Activated T-helper 1 cell treated with anti-CD3 and anti-CD28 coated beads, Interleukin-2, amount 50 U/mL, for 16 hours (primary cell): ENCODE results near the gene KRTAP8-1.

Source experiments
- DNase-seq, 2 donors: peaks; one replicate each; pipeline ENCODE4 v3.0.0-alpha.2; 2020; ENCODE audit warnings: low read depth in 1 of 2, low spot score in 1 of 2

KRTAP8-1 gene

GRCh38 chr21:30813174-30813573 is at the start of gene KRTAP8-1:
Gene KRTAP8-1, minus strand, starts transcription at chr21:30813274. Its CDS starts 54 bp downstream, at chr21:30813220.
- DNase-seq = no peak

GRCh38 chr21:30847627-30848500 is 34.8 kb upstream of the KRTAP8-1 start:
- no peak for DNase-seq

- DNase-seq = no peak
Observed at GRCh38 chr21:30842990-30843389, 29.9 kb upstream of the KRTAP8-1 start.

GRCh38 chr21:30839304-30839703 is 26.2 kb upstream of the KRTAP8-1 start:
- no peak for DNase-seq

- no peak for DNase-seq
Observed at GRCh38 chr21:30838536-30838935, 25.5 kb upstream of the KRTAP8-1 start.

- DNase-seq = no peak
Observed at GRCh38 chr21:30831194-30831765, 18.2 kb upstream of the KRTAP8-1 start.

- DNase-seq = no peak
Observed at GRCh38 chr21:30829659-30830058, 16.6 kb upstream of the KRTAP8-1 start, which contains the start of gene KRTAP7-1. Gene KRTAP7-1, minus strand, starts transcription at chr21:30829759. Its CDS starts 61 bp downstream, at chr21:30829698.

GRCh38 chr21:30818837-30819610 is 6.0 kb upstream of the KRTAP8-1 start:
- no peak for DNase-seq

GRCh38 chr21:30800605-30801004 is 12.5 kb downstream of the KRTAP8-1 start:
- no peak for DNase-seq

- no peak for DNase-seq
Observed at GRCh38 chr21:30793581-30794314, 19.3 kb downstream of the KRTAP8-1 start.

GRCh38 chr21:30779249-30779648 is 33.8 kb downstream of the KRTAP8-1 start:
- DNase-seq = no peak

- DNase-seq = no peak
Observed at GRCh38 chr21:30769724-30770431, 43.2 kb downstream of the KRTAP8-1 start.
